HG02973 (cell line): Measurements from ENCODE around the gene UBXN11.
"Not testable (repeated sequence)": the region's sequence is repeated elsewhere in the genome, so short reads cannot be mapped to it uniquely, and the experiment has no call there.

Experiments used
- ATAC-seq: cut with Tn5 transposase; IDR thresholded peaks from one replicate; pipeline ENCODE4 v1.9.1; 2021; ENCODE audit warnings: moderate library complexity; ENCODE audit not compliant: unreplicated experiment

UBXN11 gene

DNA sequence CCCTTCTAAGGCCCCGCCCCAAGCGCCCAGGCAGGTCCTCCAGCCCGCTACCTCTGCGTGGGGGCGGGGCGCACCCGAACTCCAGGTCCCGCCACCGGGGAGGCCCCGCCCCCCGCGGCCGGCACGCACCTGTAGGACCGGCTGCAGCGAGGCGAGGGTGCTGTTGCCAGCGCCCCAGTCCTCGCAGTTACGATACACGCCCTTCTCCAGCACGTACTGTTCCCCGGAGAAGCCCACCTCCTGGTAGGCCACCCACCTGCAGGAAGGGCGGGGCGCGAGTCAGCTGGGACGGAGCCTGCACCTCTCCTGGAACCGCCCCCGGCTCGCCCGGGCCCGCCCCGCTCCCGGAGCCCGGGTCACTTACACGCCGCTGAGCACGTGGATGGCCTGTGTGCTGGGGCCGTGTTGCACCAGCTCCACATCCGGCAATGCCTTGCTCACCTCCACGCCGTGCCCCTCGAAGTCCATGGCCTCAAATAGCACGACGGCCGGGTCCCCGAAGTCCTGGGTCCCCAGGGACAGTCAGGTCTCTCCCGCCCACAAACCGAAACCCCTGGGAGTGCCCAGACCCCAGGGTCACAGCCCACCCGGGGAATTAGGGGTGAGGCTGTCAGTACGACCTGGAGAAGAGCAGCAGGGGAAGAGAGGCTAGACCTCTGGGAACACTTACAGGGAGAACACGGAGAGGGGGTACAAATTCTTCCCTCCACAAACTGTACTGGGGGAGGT, 30.2 kb upstream of the UBXN11 start:
- ATAC-seq = peak; percentile 44

GRCh38 chr1:26335774-26336476, 29.5 kb upstream of the UBXN11 start:
- peak; percentile 55 for ATAC-seq

DNA sequence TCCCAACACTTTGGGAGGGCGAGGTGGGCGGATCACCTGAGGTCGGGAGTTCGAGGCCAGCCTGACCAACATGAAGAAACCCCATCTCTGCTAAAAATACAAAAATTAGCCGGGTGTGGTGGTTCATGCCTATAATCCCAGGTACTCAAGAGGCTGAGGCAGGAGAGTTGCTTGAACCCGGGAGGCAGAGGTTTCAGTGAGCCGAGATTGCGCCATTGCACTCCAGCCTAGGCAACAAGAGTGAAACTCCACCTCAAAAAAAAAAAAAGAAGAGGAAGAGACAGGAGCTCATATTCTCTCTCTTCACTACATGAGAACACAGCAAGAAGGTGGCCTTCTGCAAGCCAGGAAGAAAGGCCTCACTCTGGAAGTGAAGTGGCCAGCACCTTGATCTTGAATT, 26.9 kb upstream of the UBXN11 start:
- ATAC-seq = not testable (repeated sequence)

- ATAC-seq = no peak
These were observed 23.8 kb upstream of the UBXN11 start for GRCh38 chr1:26330276-26330675.

- not testable (repeated sequence) for ATAC-seq
These were observed 22.9 kb upstream of the UBXN11 start for GRCh38 chr1:26329380-26329779.

GRCh38 chr1:26328597-26328996, 22.2 kb upstream of the UBXN11 start:
- ATAC-seq = no peak

DNA sequence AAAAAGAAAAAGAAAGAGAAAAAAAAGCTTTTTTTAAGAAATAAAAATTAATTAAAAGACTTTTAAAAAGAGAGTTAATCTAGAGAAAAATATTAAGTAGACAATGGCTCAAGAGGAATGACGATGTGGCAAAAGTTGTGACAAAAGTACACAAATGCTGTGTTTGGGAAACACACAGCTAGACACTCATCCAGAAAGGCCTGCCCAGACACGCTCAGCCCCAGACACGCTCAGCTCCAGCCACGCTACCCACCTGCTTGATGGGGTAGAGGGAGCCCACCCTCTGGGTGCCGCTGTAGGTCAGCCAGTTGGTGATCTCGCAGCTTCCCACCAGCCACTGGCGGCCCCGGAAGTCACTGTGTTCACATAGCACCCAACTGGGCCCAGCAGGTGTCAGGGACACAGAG, 21.5 kb upstream of the UBXN11 start:
- no peak for ATAC-seq

GRCh38 chr1:26324550-26324949, 18.1 kb upstream of the UBXN11 start:
- no peak for ATAC-seq

- ATAC-seq = no peak
These were observed 16.9 kb upstream of the UBXN11 start for GRCh38 chr1:26323382-26323781.

GRCh38 chr1:26322042-26322331, 15.6 kb upstream of the UBXN11 start:
- no peak for ATAC-seq

DNA sequence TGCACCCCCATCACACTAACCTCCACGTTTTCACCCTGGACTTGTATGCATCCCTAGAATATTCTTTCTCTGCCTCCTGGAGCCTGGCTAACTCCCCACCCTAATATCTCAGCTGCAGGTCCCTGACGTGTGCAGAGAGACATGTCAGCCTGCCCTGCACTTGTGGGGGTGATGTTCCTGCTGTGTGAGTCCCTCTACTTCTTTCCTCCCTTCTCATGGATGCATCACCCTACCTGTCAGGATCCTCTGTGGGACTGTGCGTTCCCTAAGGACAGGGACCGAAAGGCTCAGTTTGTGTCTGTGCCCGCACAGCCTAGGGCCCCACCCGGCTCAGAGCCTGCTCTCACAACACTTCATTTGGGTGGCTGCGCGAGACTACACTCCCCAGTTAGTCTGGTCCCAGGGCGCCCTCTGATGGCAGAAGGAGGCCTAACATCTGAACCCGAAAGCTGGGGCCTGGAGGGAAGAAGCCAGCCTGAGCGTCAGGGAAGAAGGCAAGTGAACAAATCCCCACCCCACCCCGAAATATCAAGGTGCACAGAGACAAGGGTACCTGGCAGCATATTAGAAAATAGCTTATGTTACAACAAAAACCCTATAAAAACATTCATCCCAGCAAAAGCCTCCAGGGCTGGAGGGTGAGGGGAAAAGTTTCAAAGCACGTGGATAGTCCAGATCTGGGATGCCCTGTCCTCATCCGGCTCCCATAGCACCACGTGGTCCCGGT, 15.0 kb upstream of the UBXN11 start:
- peak; percentile 31 for ATAC-seq

GRCh38 chr1:26320896-26321295, 14.5 kb upstream of the UBXN11 start:
- no peak for ATAC-seq

GRCh38 chr1:26318338-26319064, 12.1 kb upstream of the UBXN11 start:
- no peak for ATAC-seq

GRCh38 chr1:26317612-26318337, 11.3 kb upstream of the UBXN11 start, which contains the start of gene CD52:
TSS of gene CD52 (plus strand) at chr1:26317958. CDS start at chr1:26318018, 60 bp downstream.
- ATAC-seq = no peak

DNA sequence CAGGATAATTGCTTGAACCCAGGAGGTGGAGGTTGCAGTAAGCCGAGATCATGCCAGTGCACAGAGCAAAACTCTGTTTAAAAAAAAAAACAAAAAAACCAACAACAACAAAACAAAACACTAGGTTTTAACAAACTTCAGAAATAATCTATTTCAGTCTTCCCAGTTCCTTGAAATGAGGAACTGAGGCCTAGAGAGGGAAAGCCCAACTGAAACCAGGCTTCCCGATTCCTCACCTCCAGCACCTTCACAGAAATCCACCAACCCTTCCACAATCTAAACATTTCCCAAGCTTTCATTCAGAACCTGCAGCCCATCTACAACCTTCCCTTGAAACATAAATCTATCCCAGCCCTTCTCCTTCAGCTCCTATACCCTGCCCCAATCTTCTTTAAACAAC, 10.7 kb upstream of the UBXN11 start:
- ATAC-seq = no peak

DNA sequence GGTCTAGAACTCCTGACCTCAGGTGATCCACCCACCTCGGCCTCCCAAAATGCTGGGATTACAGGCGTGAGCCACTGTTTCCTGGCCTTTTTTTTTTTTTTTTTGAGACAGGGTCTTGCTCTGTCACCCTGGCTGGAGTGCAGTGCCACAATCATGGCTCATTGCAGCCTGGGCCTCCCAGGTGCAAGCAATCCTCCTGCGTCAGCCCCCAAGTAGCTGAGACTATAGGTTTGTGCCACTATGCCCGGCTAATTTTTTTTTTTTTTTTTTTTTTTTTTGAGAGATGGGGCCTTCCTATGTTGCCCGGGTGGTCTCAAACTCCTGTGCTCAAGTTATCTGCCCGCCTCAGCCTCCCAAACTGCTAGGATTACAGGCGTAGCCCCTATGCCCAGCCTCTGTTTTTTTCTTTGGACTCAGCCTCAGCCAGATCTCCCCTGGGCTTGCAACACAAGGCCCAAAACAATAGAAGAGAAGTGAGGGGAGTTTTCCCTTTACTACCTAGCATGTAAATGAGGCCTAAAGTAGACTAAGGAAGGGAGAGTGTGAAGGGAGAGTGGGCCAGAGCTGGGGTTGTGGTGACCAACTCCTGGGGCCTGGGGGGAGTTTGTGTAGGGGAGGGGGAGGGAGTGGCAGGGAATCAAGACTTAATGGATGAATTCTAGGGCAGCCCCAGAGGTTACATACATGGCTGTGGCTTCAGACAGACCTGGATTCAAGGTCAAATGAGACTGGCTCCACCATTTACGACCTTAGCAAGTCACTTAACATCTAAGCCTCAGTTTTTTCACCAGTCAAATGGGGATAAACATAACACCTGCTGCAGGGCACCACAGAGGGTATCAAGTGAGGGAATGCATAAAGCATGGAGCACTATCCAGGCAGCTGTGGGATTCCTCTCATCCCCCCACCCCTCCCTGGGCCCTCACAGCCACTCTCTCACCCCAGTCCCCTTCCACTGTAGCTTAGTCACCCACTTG, 9.7 kb upstream of the UBXN11 start:
- ATAC-seq = no peak

GRCh38 chr1:26314501-26314900, 8.1 kb upstream of the UBXN11 start:
- ATAC-seq = no peak

DNA sequence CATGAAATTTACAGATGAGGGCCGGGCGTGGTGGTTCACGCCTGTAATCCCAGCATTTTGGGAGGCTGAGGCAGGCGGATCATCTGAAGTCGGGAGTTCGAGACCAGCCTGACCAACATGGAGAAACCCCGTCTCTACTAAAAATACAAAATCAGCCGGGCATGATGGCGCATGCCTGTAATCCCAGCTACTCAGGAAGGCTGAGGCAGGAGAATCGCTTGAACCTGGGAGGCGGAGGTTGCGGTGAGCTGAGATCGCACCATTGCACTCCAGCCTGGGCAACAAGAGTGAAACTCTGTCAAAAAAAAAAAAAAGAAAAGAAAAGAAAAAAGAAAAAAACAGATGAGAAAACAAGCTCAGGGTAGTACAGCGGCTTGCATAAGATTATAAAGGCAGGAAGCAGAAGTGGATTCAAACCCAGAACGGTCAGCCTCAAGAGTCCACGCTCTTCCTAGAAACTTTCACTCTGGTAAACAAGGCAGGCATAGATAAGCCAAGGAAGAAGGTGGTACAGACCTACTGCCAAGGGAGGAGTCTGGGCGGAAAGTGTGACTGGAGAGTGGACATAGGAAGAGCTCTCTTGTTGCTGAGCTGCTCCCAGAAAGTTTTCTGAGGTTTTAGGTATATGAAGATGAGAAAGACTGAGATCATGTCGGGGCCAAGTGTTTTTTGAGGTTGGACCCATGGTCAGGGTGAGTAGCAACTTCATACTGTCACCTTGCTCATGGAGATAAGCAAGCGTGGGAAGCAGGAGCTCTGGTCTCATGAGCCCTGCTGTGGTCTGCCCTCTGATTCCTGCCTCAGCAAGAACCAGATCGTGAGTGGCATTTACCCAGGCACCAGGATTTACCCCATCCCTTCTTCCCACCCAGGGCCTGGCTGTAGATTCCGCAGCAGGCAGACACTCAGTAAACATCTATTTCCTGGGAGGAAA, 1.8 kb upstream of the UBXN11 start:
- not testable (repeated sequence) for ATAC-seq
